GM13976 (cell line): ENCODE measurements around the gene SFN.

Experiments used
- DNase-seq: peaks from one replicate; pipeline ENCODE4 v3.0.0; 2012; ENCODE audit warnings: low spot score
- CTCF ChIP-seq: IDR thresholded peaks from 2 replicates; pipeline ENCODE4 v1.5.1; 2012; ENCODE audit warnings: borderline replicate concordance, mild to moderate bottlenecking; ENCODE audit not compliant: insufficient read depth; ENCODE audit errors: extremely low read depth, missing control alignments, control extremely low read depth
- in situ Hi-C: fragments of 300-500 bp; cut with MboI; formaldehyde crosslinking; loops from one replicate; pipeline ENCODE4 v1.12.0; 2022; ENCODE audit warnings: low sequenced_read_pairs, mixed read lengths, inconsistent platforms; ENCODE audit not compliant: unreplicated experiment

SFN gene

GRCh38 chr1:26857473-26858060, 5.4 kb upstream of the SFN start:
- in situ Hi-C loops: no loop called here
- no peak for DNase-seq
- TF ChIP-seq CTCF: no peak

- in situ Hi-C loops: no loop called here
- no peak for TF ChIP-seq CTCF
- no peak for DNase-seq
Measured at GRCh38 chr1:26858160-26858559, 4.8 kb upstream of the SFN start.

GRCh38 chr1:26858891-26859640, 3.9 kb upstream of the SFN start:
- DNase-seq: no peak
- in situ Hi-C loops: no loop called here
- no peak for TF ChIP-seq CTCF

GRCh38 chr1:26861286-26861701, 1.7 kb upstream of the SFN start:
- in situ Hi-C loops: no loop called here
- no peak for TF ChIP-seq CTCF
- DNase-seq: no peak

- TF ChIP-seq CTCF: no peak
- no peak for DNase-seq
- in situ Hi-C loops: no loop called here
Measured at GRCh38 chr1:26861889-26862378, 1.0 kb upstream of the SFN start.

- TF ChIP-seq CTCF: no peak
- DNase-seq: no peak
- in situ Hi-C loops: no loop called here
Measured at GRCh38 chr1:26863685-26864077, 732 bp downstream of the SFN start.
